MM.1S (cell line): ENCODE results near the gene CCT7.

Experiments used
- CTCF ChIP-seq: fragments of 300-600 bp; sonication (generic); IDR thresholded peaks from 2 replicates; pipeline ENCODE4 v1.5.1; 2016; ENCODE audit warnings: antibody characterized with exemption, low read length, mixed read lengths
- EZH2phosphoT487 ChIP-seq: fragments of 300-600 bp; sonication (generic); IDR thresholded peaks from 2 replicates; pipeline ENCODE4 v1.6.1; 2018; ENCODE audit warnings: antibody characterized with exemption, low read length

DNA sequence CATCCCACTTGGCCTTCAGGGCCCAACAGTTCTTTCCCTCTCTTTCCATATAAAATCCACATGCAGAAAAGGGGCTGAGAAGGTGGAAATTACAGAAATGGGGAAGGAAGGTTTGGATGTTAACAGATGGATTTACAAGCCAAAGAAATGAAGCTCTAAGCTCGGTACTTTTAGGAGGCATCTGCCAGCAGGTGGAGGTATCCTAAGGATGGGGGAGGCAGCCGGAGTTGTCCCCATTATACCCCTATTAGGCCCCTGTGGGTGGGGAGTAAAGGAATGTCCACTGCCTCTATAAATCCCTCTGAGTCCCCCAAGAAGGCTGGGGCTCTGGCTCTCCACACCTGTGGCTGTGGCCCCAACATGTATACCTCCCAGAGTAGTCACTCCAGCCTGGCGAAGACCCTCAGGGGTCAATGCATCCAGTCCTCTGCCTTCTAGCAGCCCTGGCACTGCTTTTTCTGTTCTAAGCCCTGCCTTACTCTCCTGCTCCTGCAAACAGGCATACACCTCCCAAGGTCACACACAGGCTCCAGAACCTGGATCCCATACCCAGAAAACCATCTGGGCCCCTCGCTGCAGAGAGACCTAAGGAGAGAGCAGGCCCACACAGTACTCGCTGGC, 48.9 kb downstream of the CCT7 start:
- TF ChIP-seq CTCF (no peak), EZH2phosphoT487 (no peak)
